ENCODE results near the gene RPS15A.

- TF ChIP-seq EP300 (IDR thresholded peaks at IDR 0.05) (no peak), CTCF (IDR thresholded peaks at IDR 0.05) (no peak)
These were observed 39.1 kb upstream of the RPS15A start for GRCh38 chr16:18829251-18829650.

Data from tibial nerve (tissue), 4 donors.